Tibial nerve (tissue), 4 donors: ENCODE measurements around the gene C2CD2L.

Experiments used
- EP300 ChIP-seq, 2 donors: sonication (generic); formaldehyde crosslinking; IDR thresholded peaks; one replicate each; pipeline ENCODE4 v1.6.1; 2017; ENCODE audit warnings: antibody characterized with exemption in 2 of 2, mild to moderate bottlenecking in 1 of 2
- POLR2A ChIP-seq, 2 donors: fragments of 450-650 bp; IDR thresholded peaks; one replicate each; pipeline ENCODE4 v1.6.1; 2017; ENCODE audit warnings: antibody characterized with exemption in 2 of 2, mild to moderate bottlenecking in 2 of 2, moderate library complexity in 2 of 2
- TF ChIP-seq, protein P1 (sequence below), 5 experiments: fragments of 200-600 bp in 3 of 5; fragments of 450-650 bp in 2 of 5; sonication (generic) in 3 of 5; IDR thresholded peaks; one replicate each; pipeline ENCODE4 v1.5.1; 2016 to 2019; ENCODE audit warnings: antibody characterized with exemption in 5 of 5, mild to moderate bottlenecking in 3 of 5, moderate library complexity in 2 of 5

DNA sequence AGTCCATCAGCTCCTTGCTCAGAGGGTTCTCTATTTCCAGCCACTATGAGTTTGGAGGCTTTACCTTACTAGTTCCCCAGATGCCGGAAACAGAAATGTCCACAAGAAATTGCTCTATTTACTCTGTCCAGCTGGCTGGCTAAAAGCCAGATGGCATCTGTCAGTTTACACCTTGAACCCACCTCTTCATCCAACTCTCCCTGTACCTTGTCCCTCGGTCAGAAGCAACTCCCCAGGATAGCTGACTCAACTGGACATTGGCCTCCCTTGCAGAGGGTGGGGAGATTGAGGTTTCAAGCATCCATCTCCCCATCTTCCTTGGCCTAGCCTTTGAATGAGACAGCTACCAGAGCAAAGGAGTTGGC, 1.7 kb downstream of the C2CD2L start:
- TF ChIP-seq EP300 (IDR thresholded peaks at IDR 0.05) (no peak), POLR2A (IDR thresholded peaks at IDR 0.05) (no peak)
- TF ChIP-seq, protein P1, sequence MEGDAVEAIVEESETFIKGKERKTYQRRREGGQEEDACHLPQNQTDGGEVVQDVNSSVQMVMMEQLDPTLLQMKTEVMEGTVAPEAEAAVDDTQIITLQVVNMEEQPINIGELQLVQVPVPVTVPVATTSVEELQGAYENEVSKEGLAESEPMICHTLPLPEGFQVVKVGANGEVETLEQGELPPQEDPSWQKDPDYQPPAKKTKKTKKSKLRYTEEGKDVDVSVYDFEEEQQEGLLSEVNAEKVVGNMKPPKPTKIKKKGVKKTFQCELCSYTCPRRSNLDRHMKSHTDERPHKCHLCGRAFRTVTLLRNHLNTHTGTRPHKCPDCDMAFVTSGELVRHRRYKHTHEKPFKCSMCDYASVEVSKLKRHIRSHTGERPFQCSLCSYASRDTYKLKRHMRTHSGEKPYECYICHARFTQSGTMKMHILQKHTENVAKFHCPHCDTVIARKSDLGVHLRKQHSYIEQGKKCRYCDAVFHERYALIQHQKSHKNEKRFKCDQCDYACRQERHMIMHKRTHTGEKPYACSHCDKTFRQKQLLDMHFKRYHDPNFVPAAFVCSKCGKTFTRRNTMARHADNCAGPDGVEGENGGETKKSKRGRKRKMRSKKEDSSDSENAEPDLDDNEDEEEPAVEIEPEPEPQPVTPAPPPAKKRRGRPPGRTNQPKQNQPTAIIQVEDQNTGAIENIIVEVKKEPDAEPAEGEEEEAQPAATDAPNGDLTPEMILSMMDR (IDR thresholded peaks at IDR 0.05), result no peak
